ENCODE results near the gene SMIM8. TPM values are rescaled to one million over a fixed set of nuclear protein-coding genes. Genes with fewer than 3 reads are reported as not detected.

The SMIM8 gene
- total RNA-seq, 4 donors from 2014 or later: 5.3 to 12.0 (median 7.5) TPM

DNA sequence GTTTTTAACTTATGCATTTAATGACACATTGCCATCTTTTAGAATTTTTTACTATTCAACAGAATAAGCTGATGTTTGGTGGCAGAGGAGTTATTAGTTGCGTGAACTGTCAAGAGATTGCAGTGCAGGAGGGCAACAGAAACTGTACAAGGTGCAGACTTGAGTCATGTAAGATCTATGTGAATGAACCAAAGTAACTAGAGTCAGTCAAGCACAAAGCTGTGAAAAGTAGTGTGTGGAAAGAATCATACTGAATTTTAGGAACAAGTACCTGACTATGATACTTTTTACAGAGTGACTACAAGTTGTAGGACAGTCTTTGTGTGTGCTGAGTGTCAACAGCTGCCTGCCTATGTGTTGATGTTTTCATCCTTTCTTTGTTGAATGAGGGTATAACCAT lies 19.5 kb downstream of the SMIM8 start:
- Histone ChIP-seq H3K27ac (replicated peaks in 1 of 4) (no peak overlapping the region), H3K36me3 (peaks cover 0 to 7% (median 0%) of the 10 kb centered on the region in 4 donors), H3K4me3 (no peak overlapping the region), H3K4me1 (no peaks in the 10 kb centered on the region), H3K27me3 (no peaks in the 10 kb centered on the region), H3K9me3 (no peaks in the 10 kb centered on the region)
- TF ChIP-seq EP300 (IDR thresholded peaks at IDR 0.05) (no peak), POLR2A (IDR thresholded peaks at IDR 0.05; ENCODE audit: low read depth) (no peak), POLR2AphosphoS5 (IDR thresholded peaks at IDR 0.05) (no peak)
- TF ChIP-seq, protein P1, sequence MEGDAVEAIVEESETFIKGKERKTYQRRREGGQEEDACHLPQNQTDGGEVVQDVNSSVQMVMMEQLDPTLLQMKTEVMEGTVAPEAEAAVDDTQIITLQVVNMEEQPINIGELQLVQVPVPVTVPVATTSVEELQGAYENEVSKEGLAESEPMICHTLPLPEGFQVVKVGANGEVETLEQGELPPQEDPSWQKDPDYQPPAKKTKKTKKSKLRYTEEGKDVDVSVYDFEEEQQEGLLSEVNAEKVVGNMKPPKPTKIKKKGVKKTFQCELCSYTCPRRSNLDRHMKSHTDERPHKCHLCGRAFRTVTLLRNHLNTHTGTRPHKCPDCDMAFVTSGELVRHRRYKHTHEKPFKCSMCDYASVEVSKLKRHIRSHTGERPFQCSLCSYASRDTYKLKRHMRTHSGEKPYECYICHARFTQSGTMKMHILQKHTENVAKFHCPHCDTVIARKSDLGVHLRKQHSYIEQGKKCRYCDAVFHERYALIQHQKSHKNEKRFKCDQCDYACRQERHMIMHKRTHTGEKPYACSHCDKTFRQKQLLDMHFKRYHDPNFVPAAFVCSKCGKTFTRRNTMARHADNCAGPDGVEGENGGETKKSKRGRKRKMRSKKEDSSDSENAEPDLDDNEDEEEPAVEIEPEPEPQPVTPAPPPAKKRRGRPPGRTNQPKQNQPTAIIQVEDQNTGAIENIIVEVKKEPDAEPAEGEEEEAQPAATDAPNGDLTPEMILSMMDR (IDR thresholded peaks at IDR 0.05): no peak
- no peak for DNase-seq (ENCODE audit: extremely low spot score)
- intact Hi-C loops (cut with DNase I): no loop called here
- 100% methylated on average over 1 of the region's 1 CpG for WGBS

DNA sequence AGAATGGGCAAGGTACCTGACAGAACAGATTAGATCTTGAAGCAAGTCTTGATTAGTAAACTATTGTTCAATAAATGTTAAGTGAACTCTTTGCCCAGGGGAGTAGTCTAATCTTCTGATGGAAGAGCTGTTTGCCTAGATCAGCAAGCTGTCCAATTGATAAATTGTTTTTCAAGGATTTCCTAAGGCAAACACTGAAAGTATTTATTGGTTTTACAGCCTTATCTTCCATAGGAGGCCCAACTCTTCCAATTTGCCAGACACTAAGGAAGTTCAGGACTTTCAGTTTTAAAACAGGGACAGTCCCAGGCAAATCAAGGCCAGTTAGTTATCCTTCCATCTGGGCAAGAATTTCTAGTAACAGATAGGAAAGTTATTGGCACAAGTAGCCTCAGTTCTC lies 20.4 kb downstream of the SMIM8 start:
- TF ChIP-seq POLR2AphosphoS5 (IDR thresholded peaks at IDR 0.05) (no peak), POLR2A (IDR thresholded peaks at IDR 0.05; ENCODE audit: low read depth) (no peak), EP300 (IDR thresholded peaks at IDR 0.05) (no peak)
- TF ChIP-seq, protein P1 (IDR thresholded peaks at IDR 0.05): no peak
- Histone ChIP-seq H3K4me1 (no peaks in the 10 kb centered on the region), H3K36me3 (peaks cover 0 to 7% (median 0%) of the 10 kb centered on the region in 4 donors), H3K9me3 (no peaks in the 10 kb centered on the region), H3K27me3 (no peaks in the 10 kb centered on the region), H3K27ac (replicated peaks in 1 of 4) (no peak overlapping the region), H3K4me3 (no peak overlapping the region)
- DNase-seq (ENCODE audit: extremely low spot score): no peak
- intact Hi-C loops (cut with DNase I): no loop called here

DNA sequence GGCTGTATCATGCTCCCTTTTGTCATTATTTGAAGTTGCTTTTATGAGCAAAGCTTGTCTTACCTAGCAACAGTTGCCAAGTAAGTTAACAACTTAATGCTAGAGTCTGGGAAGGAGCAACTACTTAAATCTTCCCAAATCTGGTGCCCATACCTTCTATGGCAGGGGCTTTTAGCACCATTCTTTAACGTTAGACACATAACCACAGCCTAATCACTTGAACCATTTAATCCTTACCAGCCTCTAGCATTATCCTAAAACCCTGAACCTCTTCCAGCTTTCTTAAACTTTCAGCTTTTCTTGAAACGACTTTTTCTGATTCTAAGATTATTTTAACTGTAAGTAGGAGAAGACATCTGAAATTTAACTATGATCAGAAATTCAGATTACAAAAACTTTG lies 22.3 kb downstream of the SMIM8 start, which contains the start of gene C6orf163:
Gene C6orf163, plus strand, starts transcription at position 83 of the 400 bp plus-strand sequence. Its CDS starts 287 bp downstream, at position 370.
- intact Hi-C loops (cut with DNase I): no loop called here
- no peak for DNase-seq (ENCODE audit: extremely low spot score)
- TF ChIP-seq POLR2AphosphoS5 (IDR thresholded peaks at IDR 0.05) (no peak), POLR2A (IDR thresholded peaks at IDR 0.05; ENCODE audit: low read depth) (no peak), EP300 (IDR thresholded peaks at IDR 0.05) (no peak)
- TF ChIP-seq, protein P1 (IDR thresholded peaks at IDR 0.05): no peak
- Histone ChIP-seq H3K27ac (replicated peaks in 1 of 4) (no peak within 1 kb of the TSS), H3K4me1 (no peaks in the 10 kb centered on the region), H3K36me3 (peaks cover 0 to 7% (median 0%) of the 10 kb centered on the region in 4 donors), H3K9me3 (no peaks in the 10 kb centered on the region), H3K27me3 (no peaks in the 10 kb centered on the region), H3K4me3 (no peak within 1 kb of the TSS)
- WGBS: 82% methylated on average over 2 of the region's 2 CpGs

DNA sequence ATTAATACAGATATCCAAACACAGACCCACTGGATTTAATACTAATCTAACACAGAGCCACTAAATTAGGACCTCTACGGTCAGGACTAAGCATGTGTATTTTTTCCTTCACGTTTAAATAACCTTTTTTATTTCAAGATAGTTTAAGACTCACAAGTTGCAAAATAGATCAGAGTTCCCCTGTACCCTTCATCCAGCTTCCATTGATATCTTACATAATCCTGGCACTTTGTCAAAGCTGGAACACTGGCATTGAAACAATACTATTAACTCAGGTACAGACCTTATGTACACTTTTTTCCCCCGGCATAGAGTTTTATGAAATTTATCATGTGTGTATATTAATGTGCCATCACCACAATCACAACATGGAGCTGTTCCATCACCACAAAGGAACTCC lies 24.3 kb downstream of the SMIM8 start:
- TF ChIP-seq, protein P1 (IDR thresholded peaks at IDR 0.05): no peak
- TF ChIP-seq POLR2A (IDR thresholded peaks at IDR 0.05; ENCODE audit: low read depth): no peak
- TF ChIP-seq EP300 (IDR thresholded peaks at IDR 0.05): no peak
- TF ChIP-seq POLR2AphosphoS5 (IDR thresholded peaks at IDR 0.05): no peak
- no peaks in the 10 kb centered on the region for H3K9me3 ChIP-seq
- DNase-seq (ENCODE audit: extremely low spot score): no peak
- intact Hi-C loops (cut with DNase I): no loop called here
- H3K27me3 ChIP-seq: no peaks in the 10 kb centered on the region
- no peak overlapping the region for H3K4me3 ChIP-seq
- H3K27ac ChIP-seq (replicated peaks in 1 of 4): no peak overlapping the region
- H3K36me3 ChIP-seq: peaks cover 0 to 7% (median 0%) of the 10 kb centered on the region in 4 donors
- 92% methylated on average over 3 of the region's 3 CpGs for WGBS
- no peaks in the 10 kb centered on the region for H3K4me1 ChIP-seq

DNA sequence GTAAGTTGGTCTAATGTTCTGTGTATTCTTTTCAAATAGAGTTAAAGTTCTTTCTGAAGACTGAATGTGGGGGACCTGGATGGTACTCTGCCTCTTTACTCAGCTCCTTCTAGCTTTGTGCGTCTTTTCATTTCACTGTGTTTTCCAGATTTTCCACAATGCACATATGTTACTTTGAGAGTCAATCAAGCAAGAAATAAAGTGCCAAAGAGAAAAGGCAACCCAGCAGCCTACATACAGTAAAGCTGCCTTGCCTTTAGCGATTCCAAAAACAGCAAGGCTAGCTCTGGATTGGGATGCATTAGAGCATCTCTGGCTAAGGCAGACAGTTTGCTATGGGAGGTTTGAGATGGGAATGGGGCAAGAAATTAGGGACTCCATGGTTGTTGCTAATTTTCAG lies 27.5 kb downstream of the SMIM8 start:
- TF ChIP-seq POLR2AphosphoS5 (IDR thresholded peaks at IDR 0.05): no peak
- TF ChIP-seq EP300 (IDR thresholded peaks at IDR 0.05): no peak
- no peak for TF ChIP-seq POLR2A (IDR thresholded peaks at IDR 0.05; ENCODE audit: low read depth)
- DNase-seq (ENCODE audit: extremely low spot score): no peak
- H3K36me3 ChIP-seq: peaks cover 0 to 4% (median 0%) of the 10 kb centered on the region in 4 donors
- H3K9me3 ChIP-seq: no peaks in the 10 kb centered on the region
- no peak overlapping the region for H3K4me3 ChIP-seq
- intact Hi-C loops (cut with DNase I): no loop called here
- no peaks in the 10 kb centered on the region for H3K4me1 ChIP-seq
- no peak overlapping the region for H3K27ac ChIP-seq (replicated peaks in 1 of 4)
- H3K27me3 ChIP-seq: no peaks in the 10 kb centered on the region
- WGBS: 96% methylated on average over 2 of the region's 2 CpGs

Measured in esophagus muscularis mucosa (tissue), 4 donors.